NCI-H146 treated with DMSO at 0.1 percent for 48 hours (cell line): Measurements from ENCODE around the gene OR52E1.
"Not testable (repeated sequence)": the region's sequence is repeated elsewhere in the genome, so short reads cannot be mapped to it uniquely, and the experiment has no call there.

ENCODE experiments used
- DNase-seq: peaks from one replicate; lab custom pipeline; 2025; ENCODE audit not compliant: unreplicated experiment; lab: John Stamatoyannopoulos, UW

Gene OR52E1

GRCh38 chr11:5069272-5069671 is at the start of gene OR52E1:
TSS of gene OR52E1 (plus strand) at chr11:5069572.
- no peak for DNase-seq

DNA sequence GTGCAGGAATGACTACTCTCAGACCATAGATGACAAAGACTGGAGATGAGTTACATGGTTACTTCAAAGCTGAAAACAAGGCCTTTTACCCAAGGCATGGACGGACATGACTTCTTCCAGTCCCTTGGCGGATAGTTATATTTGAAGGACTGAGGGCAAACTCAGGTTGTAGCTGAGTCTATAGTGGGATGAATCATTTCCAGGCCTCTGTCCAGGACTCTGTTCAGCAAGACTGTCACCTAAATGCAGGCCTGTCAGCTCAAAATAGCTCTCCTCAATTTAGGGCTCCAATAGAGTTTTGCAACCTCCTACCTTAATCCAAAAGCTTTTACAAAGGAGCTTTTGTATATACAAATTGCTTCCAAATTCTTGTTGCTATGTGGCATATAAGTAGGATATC is 47.4 kb upstream of the OR52E1 start:
- no peak for DNase-seq

- DNase-seq = no peak
Observed at GRCh38 chr11:5036669-5037068, 32.7 kb upstream of the OR52E1 start.

DNA sequence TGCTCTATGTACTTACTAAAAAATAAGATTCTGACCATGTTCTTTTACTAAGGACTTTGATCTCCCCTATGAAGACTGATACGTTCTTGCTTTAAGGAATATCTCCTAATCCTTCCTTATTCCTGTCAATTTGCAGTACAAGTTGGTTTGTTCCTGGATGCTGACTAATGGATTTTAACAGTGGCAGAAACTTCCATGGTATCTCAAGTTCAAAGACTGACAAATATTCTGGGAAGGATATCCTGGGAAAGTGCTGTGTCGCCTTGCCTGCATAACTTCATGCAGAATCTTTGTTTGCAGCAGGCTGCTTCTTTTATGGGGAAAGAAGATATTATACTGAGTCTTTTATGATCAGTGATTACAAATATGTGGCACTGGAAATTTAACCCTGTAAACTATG is 31.4 kb upstream of the OR52E1 start:
- no peak for DNase-seq

GRCh38 chr11:5038341-5038740 is 31.0 kb upstream of the OR52E1 start:
- no peak for DNase-seq

DNA sequence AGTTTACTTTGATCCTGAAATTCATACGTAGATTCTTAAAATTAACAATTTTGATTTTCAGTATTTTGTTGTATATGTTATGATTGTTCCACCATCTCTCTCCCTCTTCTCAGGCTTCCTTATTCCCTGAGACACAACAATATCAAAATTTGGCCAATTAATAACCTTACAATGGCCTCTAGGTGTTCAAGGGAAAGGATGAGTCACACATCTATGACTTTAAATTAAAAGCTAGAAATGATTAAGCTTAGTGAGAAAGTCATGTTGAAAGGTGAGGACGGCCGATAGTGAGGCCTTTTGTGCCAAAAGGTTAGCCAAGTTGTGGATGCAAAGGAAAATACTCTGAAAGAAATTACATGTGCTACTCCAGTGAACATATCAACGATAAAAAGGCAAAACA is 28.5 kb upstream of the OR52E1 start:
- DNase-seq = no peak

GRCh38 chr11:5042091-5042490 is 27.3 kb upstream of the OR52E1 start:
- DNase-seq = no peak

GRCh38 chr11:5043380-5043779 is 26.0 kb upstream of the OR52E1 start:
- DNase-seq = no peak

GRCh38 chr11:5046226-5046625 is 23.1 kb upstream of the OR52E1 start, which contains the start of gene OR52J3:
TSS of gene OR52J3 (plus strand) at chr11:5046526. CDS start at chr11:5046526, 0 bp downstream.
- no peak for DNase-seq

DNA sequence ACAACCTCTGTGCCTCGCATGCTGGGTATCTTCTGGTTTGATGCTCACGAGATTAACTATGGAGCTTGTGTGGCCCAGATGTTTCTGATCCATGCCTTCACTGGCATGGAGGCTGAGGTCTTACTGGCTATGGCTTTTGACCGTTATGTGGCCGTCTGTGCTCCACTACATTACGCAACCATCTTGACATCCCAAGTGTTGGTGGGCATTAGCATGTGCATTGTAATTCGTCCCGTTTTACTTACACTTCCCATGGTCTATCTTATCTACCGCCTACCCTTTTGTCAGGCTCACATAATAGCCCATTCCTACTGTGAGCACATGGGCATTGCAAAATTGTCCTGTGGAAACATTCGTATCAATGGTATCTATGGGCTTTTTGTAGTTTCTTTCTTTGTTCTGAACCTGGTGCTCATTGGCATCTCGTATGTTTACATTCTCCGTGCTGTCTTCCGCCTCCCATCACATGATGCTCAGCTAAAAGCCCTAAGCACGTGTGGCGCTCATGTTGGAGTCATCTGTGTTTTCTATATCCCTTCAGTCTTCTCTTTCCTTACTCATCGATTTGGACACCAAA is 22.5 kb upstream of the OR52E1 start:
- DNase-seq = no peak

DNA sequence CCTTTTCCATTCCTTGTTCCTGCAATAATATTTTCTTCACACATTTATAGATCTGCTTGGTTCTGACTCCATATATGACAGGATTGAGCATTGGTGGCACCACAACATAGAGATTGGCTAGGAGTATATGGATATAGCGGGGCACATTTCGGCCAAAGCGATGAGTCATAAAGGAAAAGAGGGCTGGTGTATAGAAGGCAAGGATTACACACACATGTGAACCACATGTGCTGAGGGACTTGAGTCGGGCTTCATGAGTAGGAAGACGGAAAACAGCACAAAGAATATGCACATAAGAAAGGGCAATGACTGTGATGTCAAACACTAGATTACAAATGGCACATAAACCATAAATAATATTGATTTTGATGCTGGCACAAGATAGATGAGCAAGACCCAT is 10.7 kb upstream of the OR52E1 start:
- DNase-seq = not testable (repeated sequence)

- no peak for DNase-seq
Observed at GRCh38 chr11:5059391-5059790, 10.0 kb upstream of the OR52E1 start, which contains the start of gene OR52E2. TSS of gene OR52E2 (minus strand) at chr11:5059627. CDS start at chr11:5059627, 0 bp downstream.

GRCh38 chr11:5065027-5065426 is 4.3 kb upstream of the OR52E1 start:
- no peak for DNase-seq

DNA sequence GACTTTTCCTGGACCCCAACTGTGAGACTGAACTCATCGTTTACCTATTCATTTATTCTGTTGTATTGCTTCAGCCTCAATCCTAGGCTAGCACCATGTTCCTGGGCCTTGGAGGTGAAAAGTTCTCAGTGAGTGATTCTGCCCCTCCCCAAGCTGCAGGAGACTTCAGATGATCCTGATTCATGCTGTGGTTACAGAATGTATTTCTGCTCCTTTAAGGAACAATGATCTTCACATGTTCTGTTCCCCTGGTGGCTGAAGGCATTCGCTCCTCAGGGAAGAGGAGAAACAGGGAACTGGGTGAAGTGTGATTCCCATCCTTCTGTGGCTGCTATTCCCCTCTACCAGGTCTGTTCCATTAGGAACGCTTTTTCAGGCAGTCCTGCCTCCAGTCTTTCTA is 2.4 kb downstream of the OR52E1 start:
- no peak for DNase-seq

- no peak for DNase-seq
Observed at GRCh38 chr11:5081405-5081804, 12.0 kb downstream of the OR52E1 start.

GRCh38 chr11:5083602-5084001 is 14.2 kb downstream of the OR52E1 start:
- DNase-seq = no peak

- DNase-seq = no peak
Observed at GRCh38 chr11:5088556-5088955, 19.2 kb downstream of the OR52E1 start.

DNA sequence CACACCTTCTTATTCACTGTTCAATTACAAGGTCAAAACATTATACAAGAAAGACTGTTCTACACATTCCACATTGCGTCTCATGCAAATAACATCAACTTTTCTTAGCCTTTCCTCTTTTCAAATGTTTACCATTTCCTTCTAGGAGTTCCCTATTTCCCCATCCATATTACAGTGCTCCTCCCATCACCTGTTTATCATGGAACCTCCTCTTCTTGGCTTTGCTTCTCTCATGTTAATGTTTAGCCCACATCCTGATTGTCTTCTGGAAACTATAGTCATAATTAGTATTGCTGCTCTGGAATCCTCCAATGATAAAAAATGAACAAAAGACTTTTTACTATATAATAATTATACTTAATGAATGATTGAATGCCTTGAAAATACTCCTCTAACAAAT is 21.3 kb downstream of the OR52E1 start:
- no peak for DNase-seq

DNA sequence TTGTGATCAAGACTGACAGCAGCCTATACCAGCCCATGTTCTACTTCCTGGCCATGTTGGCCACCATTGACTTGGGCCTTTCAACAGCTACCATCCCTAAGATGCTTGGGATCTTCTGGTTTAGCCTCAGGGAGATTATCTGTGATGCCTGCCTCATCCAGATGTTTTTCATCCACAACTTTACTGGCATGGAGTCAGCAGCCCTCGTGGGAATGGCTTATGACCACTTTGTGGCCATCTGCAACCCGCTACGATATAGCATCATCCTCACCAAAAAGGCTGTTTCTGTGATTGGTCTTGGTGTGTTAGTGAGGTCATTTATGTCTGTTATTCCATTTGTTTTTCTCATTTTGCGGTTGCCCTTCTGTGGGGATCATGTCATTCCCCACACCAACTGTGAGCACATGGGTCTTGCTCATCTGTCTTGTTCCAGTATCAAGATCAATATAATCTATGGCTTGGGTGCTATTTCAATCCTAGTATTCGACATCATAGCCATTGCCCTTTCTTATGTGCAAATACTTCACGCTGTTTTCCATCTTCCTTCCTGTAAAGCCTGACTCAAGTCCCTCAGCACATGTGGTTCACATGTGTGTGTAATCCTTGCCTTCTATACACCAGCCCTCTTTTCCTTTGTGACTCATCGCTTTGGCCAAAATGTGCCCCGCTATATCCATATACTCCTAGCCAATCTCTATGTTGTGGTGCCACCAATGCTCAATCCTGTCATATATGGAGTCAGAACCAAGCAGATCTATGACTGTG is 23.6 kb downstream of the OR52E1 start:
- no peak for DNase-seq

DNA sequence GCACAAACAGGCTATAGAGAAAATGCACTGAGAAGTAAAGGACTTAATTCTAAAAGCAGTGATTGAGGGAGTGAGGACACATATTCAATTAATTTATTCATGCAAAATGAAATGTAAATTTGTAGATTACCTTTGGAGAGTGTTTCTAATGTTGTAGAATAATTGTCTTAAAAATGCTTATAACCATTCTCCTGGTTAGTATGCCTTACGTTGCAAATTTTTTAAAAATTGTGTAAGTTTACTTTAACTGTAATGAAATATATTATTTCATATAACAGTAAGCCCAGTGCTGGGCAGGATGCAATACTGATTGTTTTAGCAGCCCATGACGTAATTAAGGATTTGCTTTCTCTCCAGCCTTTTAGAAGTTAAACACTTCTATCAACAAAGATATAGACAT is 26.6 kb downstream of the OR52E1 start:
- no peak for DNase-seq

DNA sequence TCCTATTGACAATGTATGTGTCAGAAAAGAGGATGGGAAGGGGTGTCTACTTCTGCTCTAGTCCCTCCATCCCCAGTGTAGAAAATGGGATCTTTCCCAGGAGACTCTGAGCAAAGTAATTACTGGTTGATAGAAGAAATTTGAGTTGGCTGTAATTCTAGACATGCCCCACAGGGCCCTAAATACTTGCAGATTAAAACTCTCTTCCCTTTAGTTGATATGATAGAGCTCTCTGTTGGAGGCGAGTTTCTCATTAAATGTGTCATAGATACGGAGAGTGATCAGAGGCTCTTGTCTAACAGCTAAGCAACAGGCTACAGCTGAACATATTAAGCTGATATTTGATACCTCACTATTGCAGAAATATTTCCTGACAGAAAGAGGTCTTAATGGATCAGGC is 32.9 kb downstream of the OR52E1 start:
- DNase-seq = no peak

GRCh38 chr11:5103066-5103465 is 33.7 kb downstream of the OR52E1 start:
- DNase-seq = no peak

DNA sequence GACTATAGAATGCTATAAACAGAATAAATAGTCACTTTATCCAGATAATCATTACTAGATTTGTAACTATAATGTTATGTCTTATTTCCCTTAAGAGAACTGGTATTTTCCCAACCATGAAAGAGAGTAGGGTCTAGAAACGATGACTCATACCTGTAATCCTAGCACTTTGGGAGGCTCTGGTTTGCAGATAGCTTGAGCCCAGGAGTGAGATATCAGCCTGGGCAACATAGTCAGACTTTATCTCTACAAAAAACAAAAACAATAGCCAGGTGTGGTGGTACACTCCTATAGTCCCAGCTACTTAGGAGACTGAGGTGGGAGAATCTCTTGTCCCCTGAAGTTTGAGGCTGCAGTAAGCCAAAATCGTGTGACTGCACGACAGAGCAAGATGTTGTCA is 37.9 kb downstream of the OR52E1 start:
- DNase-seq = no peak
